Activated CD4-positive, alpha-beta T cell treated with anti-CD3 and anti-CD28 coated beads for 24 hours (primary cell): ENCODE results near the gene VAMP5.
A peak's percentile ranks its signal among the peaks of the same experiment; 100 is the strongest.
"Not testable (repeated sequence)": the region's sequence is repeated elsewhere in the genome, so short reads cannot be mapped to it uniquely, and the experiment has no call there.

Experiments
- DNase-seq, 2 donors: peaks; one replicate each; pipeline ENCODE4 v3.0.0-alpha.2; 2020; ENCODE audit warnings: low read depth in 2 of 2

VAMP5 gene

GRCh38 chr2:85601771-85602475, 17.7 kb downstream of the VAMP5 start:
- no peak for DNase-seq

- peak; percentile 80 to 86 for DNase-seq
Measured at GRCh38 chr2:85602476-85603234, 18.4 kb downstream of the VAMP5 start, which contains the start of gene TMEM150A. Gene TMEM150A, minus strand, starts transcription at chr2:85602698. Its CDS starts 750 bp downstream, at chr2:85601948.

GRCh38 chr2:85604133-85604444, 19.9 kb downstream of the VAMP5 start:
- not testable (repeated sequence) for DNase-seq

- no peak for DNase-seq
Measured at GRCh38 chr2:85604568-85605339, 20.5 kb downstream of the VAMP5 start.

- DNase-seq: no peak
Measured at GRCh38 chr2:85605406-85606115, 21.3 kb downstream of the VAMP5 start.

GRCh38 chr2:85606116-85606455, 21.9 kb downstream of the VAMP5 start:
- DNase-seq: no peak

- no peak for DNase-seq
Measured at GRCh38 chr2:85607268-85608215, 23.3 kb downstream of the VAMP5 start.

GRCh38 chr2:85611217-85611704, 27.0 kb downstream of the VAMP5 start:
- no peak for DNase-seq

GRCh38 chr2:85611705-85612587, 27.7 kb downstream of the VAMP5 start, which contains the start of gene C2orf68:
Gene C2orf68, minus strand, starts transcription at chr2:85612066. Its CDS starts 82 bp downstream, at chr2:85611984.
- peak; percentile 75 to 82 for DNase-seq

GRCh38 chr2:85613717-85614515, 29.7 kb downstream of the VAMP5 start:
- no peak for DNase-seq

- DNase-seq: not testable (repeated sequence)
Measured at GRCh38 chr2:85614757-85615156, 30.5 kb downstream of the VAMP5 start.

- no peak for DNase-seq
Measured at GRCh38 chr2:85615413-85615728, 31.1 kb downstream of the VAMP5 start.

GRCh38 chr2:85617723-85618122, 33.5 kb downstream of the VAMP5 start:
- not testable (repeated sequence) for DNase-seq

- no peak for DNase-seq
Measured at GRCh38 chr2:85619617-85620016, 35.4 kb downstream of the VAMP5 start.

- DNase-seq: no peak
Measured at GRCh38 chr2:85621338-85621737, 37.1 kb downstream of the VAMP5 start.

- no peak for DNase-seq
Measured at GRCh38 chr2:85623991-85624390, 39.8 kb downstream of the VAMP5 start.

GRCh38 chr2:85628658-85629057, 44.4 kb downstream of the VAMP5 start:
- DNase-seq: no peak

- no peak for DNase-seq
Measured at GRCh38 chr2:85631316-85631715, 47.1 kb downstream of the VAMP5 start.

- DNase-seq: no peak
Measured at GRCh38 chr2:85635011-85635410, 50.8 kb downstream of the VAMP5 start.
